Femur (tissue), 1 donor: ENCODE results near the gene MTM1.

Experiments used
- DNase-seq: peaks from one replicate; pipeline ENCODE4 v3.0.0-alpha.2; 2017

MTM1 gene

GRCh38 chrX:150607201-150607600 lies 38.8 kb downstream of the MTM1 start:
- DNase-seq, result no peak

GRCh38 chrX:150610043-150610442 lies 41.6 kb downstream of the MTM1 start:
- DNase-seq, result no peak

- DNase-seq, result no peak
These were observed 42.0 kb downstream of the MTM1 start for GRCh38 chrX:150610446-150610845.

- DNase-seq, result no peak
These were observed 46.9 kb downstream of the MTM1 start for GRCh38 chrX:150615356-150615755.

- no peak for DNase-seq
These were observed 47.9 kb downstream of the MTM1 start for GRCh38 chrX:150616179-150616862.

- no peak for DNase-seq
These were observed 48.4 kb downstream of the MTM1 start for GRCh38 chrX:150616863-150617198.

- no peak for DNase-seq
These were observed 53.2 kb downstream of the MTM1 start for GRCh38 chrX:150621652-150622051.

GRCh38 chrX:150623583-150623982 lies 55.2 kb downstream of the MTM1 start:
- DNase-seq, result no peak

GRCh38 chrX:150625097-150625496 lies 56.7 kb downstream of the MTM1 start:
- no peak for DNase-seq

GRCh38 chrX:150625875-150626274 lies 57.5 kb downstream of the MTM1 start:
- no peak for DNase-seq

GRCh38 chrX:150627957-150628356 lies 59.5 kb downstream of the MTM1 start:
- DNase-seq, result no peak

- DNase-seq, result no peak
These were observed 67.5 kb downstream of the MTM1 start for GRCh38 chrX:150635952-150636351.

- no peak for DNase-seq
These were observed 74.0 kb downstream of the MTM1 start for GRCh38 chrX:150642423-150642822.

- DNase-seq, result no peak
These were observed 74.8 kb downstream of the MTM1 start for GRCh38 chrX:150643271-150643670.

GRCh38 chrX:150643958-150644357 lies 75.5 kb downstream of the MTM1 start:
- no peak for DNase-seq

GRCh38 chrX:150644422-150644821 lies 76.0 kb downstream of the MTM1 start:
- DNase-seq, result no peak

GRCh38 chrX:150647331-150647730 lies 78.9 kb downstream of the MTM1 start:
- no peak for DNase-seq

GRCh38 chrX:150648296-150648940 lies 80.0 kb downstream of the MTM1 start:
- DNase-seq, result no peak

GRCh38 chrX:150649096-150649870 lies 80.9 kb downstream of the MTM1 start:
- no peak for DNase-seq

- no peak for DNase-seq
These were observed 83.5 kb downstream of the MTM1 start for GRCh38 chrX:150651906-150652305.

- no peak for DNase-seq
These were observed 87.4 kb downstream of the MTM1 start for GRCh38 chrX:150655788-150656187.

GRCh38 chrX:150663073-150663472 lies 94.7 kb downstream of the MTM1 start:
- DNase-seq, result no peak

- DNase-seq, result no peak
These were observed 95.9 kb downstream of the MTM1 start for GRCh38 chrX:150664290-150664689.

GRCh38 chrX:150676221-150676620 lies 107.8 kb downstream of the MTM1 start:
- DNase-seq, result no peak
